ENCODE measurements around the gene STARD7.
"Not testable (repeated sequence)": the region's sequence is repeated elsewhere in the genome, so short reads cannot be mapped to it uniquely, and the experiment has no call there.

The STARD7 gene

DNA sequence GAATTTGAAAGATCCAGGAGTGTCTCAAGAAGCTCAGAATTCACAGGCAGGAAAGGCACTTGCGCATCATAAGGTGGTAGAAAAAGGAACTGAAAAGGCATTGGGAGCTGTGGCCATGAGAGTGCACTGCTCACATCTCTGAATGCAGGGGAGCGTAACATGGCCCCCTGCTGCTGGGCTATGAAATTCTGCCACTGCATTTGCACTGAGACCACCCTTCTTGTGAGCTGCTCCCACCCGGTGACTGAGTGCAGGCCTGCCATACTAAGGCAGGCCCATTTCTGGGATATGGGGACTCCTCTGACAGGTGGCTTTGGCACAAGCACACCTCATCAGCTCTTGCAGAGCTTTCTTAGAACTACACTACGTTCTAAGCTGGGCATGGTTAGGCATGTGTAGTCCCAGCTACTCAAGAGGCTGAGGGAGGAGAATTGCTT, 25.3 kb upstream of the STARD7 start:
- DNase-seq (ENCODE audit: low read depth in 2 of 2) = no peak

- DNase-seq (ENCODE audit: low read depth in 2 of 2) = no peak
Observed at GRCh38 chr2:96233436-96233835, 24.8 kb upstream of the STARD7 start.

DNA sequence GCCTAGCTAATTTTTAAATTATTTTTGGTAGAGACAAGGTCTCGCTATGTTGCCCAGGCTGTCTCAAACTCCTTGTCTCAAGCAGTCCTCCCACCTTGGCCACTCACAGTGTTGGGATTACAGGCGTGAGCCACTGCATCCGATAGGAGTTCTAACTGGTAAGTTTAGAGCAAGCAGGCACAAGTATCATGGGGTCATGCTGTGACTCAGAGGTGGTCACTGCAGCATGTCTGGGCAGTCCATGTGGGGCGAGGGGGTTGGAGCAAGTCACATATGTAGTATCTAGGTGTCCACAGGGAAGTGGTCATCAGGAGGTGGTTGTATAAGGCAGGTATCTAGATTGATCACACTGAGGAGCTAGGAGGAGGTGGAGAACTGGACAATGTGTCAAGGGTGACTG, 22.7 kb upstream of the STARD7 start:
- no peak for DNase-seq (ENCODE audit: low read depth in 2 of 2)

GRCh38 chr2:96225016-96225533, 16.4 kb upstream of the STARD7 start:
- no peak for DNase-seq (ENCODE audit: low read depth in 2 of 2)

DNA sequence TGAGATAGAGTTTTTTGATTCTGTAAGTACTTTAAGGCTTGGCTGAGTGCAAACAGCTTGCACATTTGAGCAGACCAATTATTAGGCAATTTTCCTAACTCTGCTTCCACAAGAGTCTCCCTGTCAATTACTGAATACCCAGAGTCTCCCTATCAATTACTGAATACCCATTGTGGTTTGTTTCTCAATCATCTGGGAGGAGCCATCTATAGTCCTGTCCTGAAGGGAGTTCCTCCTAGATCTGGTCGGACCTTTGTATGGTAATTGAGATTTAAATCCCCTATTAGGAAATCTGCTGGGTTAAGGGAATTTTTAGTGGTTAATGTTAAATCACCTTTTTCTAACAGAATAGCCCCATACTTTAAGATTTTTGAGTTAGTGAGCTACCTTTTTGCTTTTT, 12.5 kb upstream of the STARD7 start:
- not testable (repeated sequence) for DNase-seq (ENCODE audit: low read depth in 2 of 2)

GRCh38 chr2:96219959-96220358, 11.3 kb upstream of the STARD7 start:
- not testable (repeated sequence) for DNase-seq (ENCODE audit: low read depth in 2 of 2)

DNA sequence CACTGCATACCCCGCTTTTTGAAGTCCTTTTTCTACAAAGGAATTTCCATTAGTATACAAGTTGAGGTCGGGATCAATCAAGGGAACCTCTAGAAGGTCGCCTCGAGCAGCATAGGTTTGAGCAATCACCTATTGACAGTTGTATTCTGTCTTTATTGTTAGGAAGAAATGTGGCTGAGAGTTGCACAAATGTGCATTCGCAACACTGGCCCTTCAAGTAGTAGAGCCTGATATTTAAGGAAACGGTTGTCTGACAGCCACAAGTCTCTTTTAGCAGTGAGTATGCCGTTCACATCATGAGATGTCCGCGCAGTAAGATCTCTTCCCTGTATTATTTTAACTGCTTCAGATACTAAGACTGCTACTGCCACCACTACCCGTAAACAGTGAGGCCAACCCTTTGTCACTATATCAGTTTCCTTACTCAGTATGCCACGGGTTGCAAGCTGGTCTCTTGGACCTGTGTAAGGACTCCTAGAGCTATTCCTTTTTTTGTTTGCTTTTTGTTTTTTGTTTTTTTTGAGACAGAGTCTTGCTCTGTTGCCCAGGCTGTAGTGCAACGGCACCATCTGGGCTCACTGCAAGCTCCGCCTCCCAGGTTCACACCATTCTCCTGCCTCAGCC, 10.0 kb upstream of the STARD7 start:
- no peak for DNase-seq (ENCODE audit: low read depth in 2 of 2)

GRCh38 chr2:96214554-96214953, 5.9 kb upstream of the STARD7 start:
- no peak for DNase-seq (ENCODE audit: low read depth in 2 of 2)

- DNase-seq (ENCODE audit: low read depth in 2 of 2) = no peak
Observed at GRCh38 chr2:96213379-96213778, 4.8 kb upstream of the STARD7 start.

GRCh38 chr2:96212339-96212738, 3.7 kb upstream of the STARD7 start:
- no peak for DNase-seq (ENCODE audit: low read depth in 2 of 2)

- DNase-seq (ENCODE audit: low read depth in 2 of 2) = no peak
Observed at GRCh38 chr2:96209729-96210085, 1.1 kb upstream of the STARD7 start.

DNA sequence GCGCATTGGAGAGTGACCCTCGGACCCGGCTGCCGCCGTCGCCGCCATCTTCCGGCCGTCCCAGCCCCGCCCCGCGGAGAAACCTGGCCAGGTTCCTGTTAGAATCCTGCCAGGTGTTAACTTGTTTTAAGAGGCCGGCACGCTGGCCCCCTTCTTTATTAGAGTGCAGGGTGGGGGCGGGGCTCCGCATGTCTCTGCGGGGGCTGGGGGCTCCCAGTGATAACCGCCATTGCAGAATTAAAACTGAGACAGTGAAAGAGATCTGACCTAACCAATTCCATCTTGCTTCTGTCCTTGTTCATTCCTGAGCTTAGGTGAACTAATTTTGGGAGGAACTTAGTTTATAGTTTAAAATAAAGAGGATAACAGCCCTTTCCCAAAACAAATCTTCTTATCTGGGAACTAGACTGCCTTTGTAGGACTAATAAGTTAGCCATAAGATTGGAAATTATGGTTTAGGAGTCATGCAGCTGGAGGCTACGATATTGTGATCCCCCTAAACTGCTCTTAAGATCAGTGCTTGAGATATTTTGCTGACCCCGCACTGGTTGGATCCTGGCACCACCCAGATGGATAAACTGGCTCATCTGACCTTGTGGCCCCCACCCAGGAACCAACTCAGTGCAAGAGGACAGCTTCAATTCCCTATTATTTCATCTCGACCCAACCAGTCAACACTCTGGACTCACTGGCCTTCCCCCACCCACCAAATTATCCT, 543 bp upstream of the STARD7 start:
- DNase-seq (ENCODE audit: low read depth in 2 of 2) = no peak

DNA sequence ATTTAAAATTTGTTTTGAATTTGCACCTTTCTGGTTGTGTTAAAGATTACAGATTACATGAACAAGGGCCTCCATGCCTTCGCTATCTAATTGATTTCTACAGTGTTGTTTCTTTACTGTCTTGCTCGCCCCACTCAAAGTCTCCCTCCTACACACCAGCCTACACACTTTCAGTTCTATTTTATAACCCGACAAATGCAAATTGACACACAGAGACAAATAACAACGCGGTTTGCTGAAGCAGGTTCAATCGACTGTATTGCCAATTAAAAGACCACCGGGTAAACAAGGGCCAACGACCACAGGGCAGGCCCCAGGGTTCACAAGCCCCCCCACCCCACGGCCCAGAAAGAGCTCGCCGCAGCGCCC, 869 bp downstream of the STARD7 start:
- no peak for DNase-seq (ENCODE audit: low read depth in 2 of 2)

- DNase-seq (ENCODE audit: low read depth in 2 of 2) = no peak
Observed at GRCh38 chr2:96207073-96207773, 1.4 kb downstream of the STARD7 start.

GRCh38 chr2:96205888-96206287, 2.7 kb downstream of the STARD7 start:
- no peak for DNase-seq (ENCODE audit: low read depth in 2 of 2)

DNA sequence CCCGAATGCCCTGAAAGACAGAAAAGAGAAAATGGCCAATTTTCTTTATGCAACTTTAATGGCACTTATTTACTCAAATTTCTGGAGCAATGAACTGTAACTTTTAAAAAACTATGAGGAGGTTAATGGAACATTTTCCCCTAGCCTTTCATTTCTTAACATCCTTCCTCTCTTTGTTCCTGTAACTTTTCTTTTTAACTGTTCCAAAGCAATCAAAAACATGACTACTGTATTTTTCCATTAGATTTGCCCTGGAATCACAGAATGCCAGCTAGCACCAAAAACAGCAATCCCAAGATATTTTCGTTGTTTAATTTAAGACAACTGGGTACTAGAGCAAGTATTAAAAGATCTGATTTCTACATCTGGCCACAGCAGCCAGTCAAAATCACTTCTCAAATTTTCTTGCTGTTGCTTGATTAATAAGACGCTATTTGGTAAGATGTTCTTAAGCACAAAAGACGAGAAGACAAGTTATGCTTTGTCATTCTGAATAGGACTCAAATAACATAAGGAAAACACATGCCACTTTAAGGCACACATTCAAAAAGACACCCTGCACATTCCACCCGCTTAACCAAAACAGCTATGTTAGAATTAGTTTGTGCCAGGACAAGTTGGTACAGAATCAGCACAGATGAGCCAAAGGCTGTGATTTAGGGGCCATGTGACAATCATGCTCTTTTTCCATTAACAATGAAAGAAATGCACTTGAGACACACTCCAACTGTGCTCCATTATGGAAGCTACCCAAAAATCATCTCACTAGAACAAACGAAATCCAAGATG, 3.6 kb downstream of the STARD7 start:
- DNase-seq (ENCODE audit: low read depth in 2 of 2) = no peak

DNA sequence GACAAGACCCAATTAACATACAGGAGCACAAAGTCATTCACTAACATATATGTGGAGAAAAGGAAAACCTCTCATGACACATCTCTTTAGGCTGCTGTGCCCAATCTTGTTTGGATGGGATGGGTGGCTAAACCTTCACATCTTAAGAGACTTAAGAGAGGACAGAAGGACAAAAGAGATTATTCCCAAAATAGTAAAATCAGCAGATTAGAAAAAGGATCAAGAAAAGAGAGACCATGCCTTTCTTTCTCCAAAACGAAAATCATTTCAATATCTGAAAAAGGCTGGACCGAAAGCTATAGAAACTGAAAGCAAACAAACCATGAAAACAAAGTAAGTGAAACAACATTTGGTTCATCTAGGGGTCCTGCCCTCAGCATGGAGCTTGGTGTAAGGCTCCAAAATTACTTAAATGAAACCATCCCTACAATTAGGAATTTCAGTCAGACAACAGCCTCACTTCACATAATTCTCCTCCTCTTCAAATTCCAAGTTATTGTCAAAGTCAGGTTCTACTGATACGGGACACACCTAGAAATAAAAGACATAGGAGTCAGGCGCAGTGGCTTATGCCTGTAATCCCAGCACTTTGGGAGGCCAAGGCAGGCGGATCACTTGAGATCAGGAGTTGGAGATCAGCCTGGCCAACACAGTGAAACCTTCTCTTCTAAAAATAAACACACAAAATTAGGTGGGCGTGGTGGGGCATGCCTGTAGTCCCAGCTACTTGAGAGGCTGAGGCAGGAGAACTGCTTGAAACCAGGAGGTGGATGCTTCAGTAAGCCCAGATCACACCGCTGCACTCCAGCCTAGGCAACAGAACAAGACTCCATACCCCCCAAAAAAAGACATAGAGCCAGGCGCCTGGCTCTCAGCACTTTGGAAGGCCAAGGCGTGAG, 5.2 kb downstream of the STARD7 start:
- no peak for DNase-seq (ENCODE audit: low read depth in 2 of 2)

GRCh38 chr2:96202152-96202854, 6.3 kb downstream of the STARD7 start:
- DNase-seq (ENCODE audit: low read depth in 2 of 2) = no peak

DNA sequence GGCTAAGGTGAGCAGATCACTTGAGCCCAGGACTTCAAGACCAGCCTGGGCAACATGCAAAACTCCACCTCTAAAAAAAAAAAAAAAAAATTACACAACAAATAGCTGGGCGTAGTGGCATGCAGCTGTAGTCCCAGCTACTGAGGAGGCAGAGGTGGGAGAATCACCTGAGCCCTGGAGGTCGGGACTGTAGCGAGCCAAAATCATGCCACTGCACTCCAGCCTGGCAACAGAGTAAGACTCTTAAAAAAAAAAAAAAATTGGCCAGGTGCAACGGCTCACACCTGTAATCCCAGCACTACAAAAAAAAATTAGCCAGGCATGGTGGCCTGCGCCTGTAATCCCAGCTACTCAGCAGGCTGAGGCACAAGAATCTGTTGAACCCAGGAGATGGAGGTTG, 7.3 kb downstream of the STARD7 start:
- no peak for DNase-seq (ENCODE audit: low read depth in 2 of 2)

DNA sequence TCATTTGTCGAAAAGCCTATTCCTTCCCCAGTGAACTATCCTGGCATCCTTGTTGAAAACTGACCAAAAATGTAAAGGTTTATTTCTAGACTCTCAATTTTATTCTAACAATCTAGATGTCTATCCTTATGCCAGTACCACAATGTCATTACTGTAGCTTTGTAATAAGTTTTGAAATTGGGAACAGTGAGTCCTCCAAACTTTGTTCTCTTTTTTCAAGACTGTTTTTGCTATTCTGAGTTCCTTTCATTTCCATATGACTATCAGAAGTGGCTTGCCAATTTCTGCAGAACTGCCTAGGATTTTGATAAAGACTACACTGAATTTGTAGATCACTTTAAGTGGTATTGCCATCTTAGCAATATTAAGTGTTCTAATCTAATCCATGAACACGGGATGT, 9.7 kb downstream of the STARD7 start:
- no peak for DNase-seq (ENCODE audit: low read depth in 2 of 2)

Data from stimulated activated CD4-positive, alpha-beta T cell treated with anti-CD3 and anti-CD28 coated beads, Interleukin-12 subunit alpha, Interleukin-12 subunit beta, amount 100 ng/mL, for 24 hours (primary cell).